OCI-LY1 (cell line): Measurements from ENCODE around the gene PAGE5.

Experiments
- H2AFZ ChIP-seq: fragments of 200-600 bp; sonication (generic), shearing (Covaris generic); 2 replicates; pipeline ENCODE4 v1.6.0; 2014; ENCODE audit warnings: antibody characterized with exemption, mild to moderate bottlenecking, low read length
- H3F3A ChIP-seq: fragments of 200-600 bp; sonication (generic), shearing (Covaris generic); 2 replicates; pipeline ENCODE4 v1.6.0; 2014; ENCODE audit warnings: mild to moderate bottlenecking, antibody characterized with exemption, low read length, moderate library complexity; ENCODE audit not compliant: insufficient read depth
- H3K27ac ChIP-seq: fragments of 200-600 bp; sonication (generic); 2 replicates; pipeline ENCODE4 v1.5.1; 2014; ENCODE audit warnings: low read length, mixed run types, mild to moderate bottlenecking, low read depth; ENCODE audit not compliant: poor library complexity, severe bottlenecking
- H3K27me3 ChIP-seq: fragments of 200-600 bp; sonication (generic); 2 replicates; pipeline ENCODE4 v1.6.0; 2014; ENCODE audit warnings: antibody characterized with exemption, mild to moderate bottlenecking, low read length, moderate library complexity; ENCODE audit not compliant: insufficient read depth
- H3K36me3 ChIP-seq: fragments of 200-600 bp; sonication (generic); 2 replicates; pipeline ENCODE4 v1.6.1; 2014; ENCODE audit warnings: mild to moderate bottlenecking, antibody characterized with exemption, low read length, moderate library complexity, mixed read lengths; ENCODE audit not compliant: insufficient read depth
- H3K4me1 ChIP-seq: fragments of 200-600 bp; sonication (generic); 2 replicates; pipeline ENCODE4 v1.5.1; 2014; ENCODE audit warnings: mild to moderate bottlenecking, low read length, moderate library complexity; ENCODE audit not compliant: insufficient read depth, severe bottlenecking
- H3K4me2 ChIP-seq: fragments of 200-600 bp; sonication (generic), shearing (Covaris generic); 2 replicates; pipeline ENCODE4 v1.6.1; 2014; ENCODE audit warnings: low read length
- H3K4me3 ChIP-seq: fragments of 200-600 bp; sonication (generic); 2 replicates; pipeline ENCODE4 v1.5.1; 2014; ENCODE audit warnings: low read length, low read depth, mild to moderate bottlenecking, mixed read lengths; ENCODE audit not compliant: poor library complexity, severe bottlenecking
- H3K79me2 ChIP-seq: fragments of 200-600 bp; shearing (Covaris generic); 2 replicates; pipeline ENCODE4 v1.6.1; 2016; ENCODE audit warnings: mixed run types, low read length, mixed read lengths; ENCODE audit not compliant: insufficient read depth
- H3K9ac ChIP-seq: fragments of 200-600 bp; sonication (generic), shearing (Covaris generic); 2 replicates; pipeline ENCODE4 v1.6.1; 2014; ENCODE audit warnings: mild to moderate bottlenecking, low read length, mixed read lengths
- H3K9me2 ChIP-seq: fragments of 200-600 bp; sonication (generic), shearing (Covaris generic); 2 replicates; pipeline ENCODE4 v1.6.1; 2014; ENCODE audit warnings: low read depth, mild to moderate bottlenecking, low read length, mixed read lengths
- H3K9me3 ChIP-seq: fragments of 200-600 bp; shearing (Covaris generic); 2 replicates; pipeline ENCODE4 v1.6.1; 2014; ENCODE audit warnings: low read length, mixed read lengths
- H4K20me1 ChIP-seq: fragments of 200-600 bp; sonication (generic), shearing (Covaris generic); 2 replicates; pipeline ENCODE4 v1.6.0; 2016; ENCODE audit warnings: mild to moderate bottlenecking, low read length; ENCODE audit not compliant: insufficient read depth
- CTCF ChIP-seq: fragments of 200-600 bp; sonication (generic), shearing (Covaris generic); IDR thresholded peaks from 2 replicates; pipeline ENCODE4 v1.5.1; 2017; ENCODE audit warnings: mild to moderate bottlenecking, antibody characterized with exemption, low read length, moderate library complexity, mixed read lengths
- EZH2 ChIP-seq: fragments of 200-600 bp; sonication (generic), shearing (Covaris generic); IDR thresholded peaks from 2 replicates; pipeline ENCODE4 v1.8.0; 2017; ENCODE audit warnings: borderline replicate concordance, mixed run types, mild to moderate bottlenecking, antibody characterized with exemption, low read length, moderate library complexity, mixed read lengths

Gene PAGE5

GRCh38 chrX:55220119-55220794 lies at the start of gene PAGE5:
TSS of gene PAGE5 (plus strand) at chrX:55220346. CDS start at chrX:55221383, 1,037 bp downstream.
- Histone ChIP-seq H3K4me3 (no peak within 1 kb of the TSS), H3K4me2 (no peak within 1 kb of the TSS), H4K20me1 (no peaks in the 10 kb centered on the region), H3K9me2 (no peaks in the 10 kb centered on the region), H3K9me3 (no peaks in the 10 kb centered on the region), H3K27ac (no peak within 1 kb of the TSS), H3F3A (no peaks in the 10 kb centered on the region), H3K9ac (no peak within 1 kb of the TSS), H3K36me3 (no peaks in the 10 kb centered on the region), H3K79me2 (no peaks in the 10 kb centered on the region), H3K4me1 (no peaks in the 10 kb centered on the region), H2AFZ (no peak within 1 kb of the TSS), H3K27me3 (no peaks in the 10 kb centered on the region)
- no peak for TF ChIP-seq EZH2
- TF ChIP-seq CTCF: no peak

- Histone ChIP-seq H3K27me3 (no peaks in the 10 kb centered on the region), H3K9me2 (no peaks in the 10 kb centered on the region), H3K4me2 (no peak overlapping the region), H3K9me3 (no peaks in the 10 kb centered on the region), H3F3A (no peaks in the 10 kb centered on the region), H3K4me3 (no peak overlapping the region), H3K36me3 (no peaks in the 10 kb centered on the region), H3K4me1 (no peaks in the 10 kb centered on the region), H4K20me1 (no peaks in the 10 kb centered on the region), H3K79me2 (no peaks in the 10 kb centered on the region), H3K9ac (no peak overlapping the region), H3K27ac (no peak overlapping the region), H2AFZ (no peak overlapping the region)
- TF ChIP-seq CTCF (no peak), EZH2 (no peak)
These were observed 32.9 kb upstream of the PAGE5 start for GRCh38 chrX:55187281-55187680.

GRCh38 chrX:55196688-55197087 lies 23.5 kb upstream of the PAGE5 start:
- Histone ChIP-seq H3K4me3 (no peak overlapping the region), H3K4me1 (no peaks in the 10 kb centered on the region), H4K20me1 (no peaks in the 10 kb centered on the region), H3K4me2 (no peak overlapping the region), H2AFZ (no peak overlapping the region), H3K9me3 (no peaks in the 10 kb centered on the region), H3F3A (no peaks in the 10 kb centered on the region), H3K9me2 (no peaks in the 10 kb centered on the region), H3K79me2 (no peaks in the 10 kb centered on the region), H3K27ac (no peak overlapping the region), H3K9ac (no peak overlapping the region), H3K36me3 (no peaks in the 10 kb centered on the region), H3K27me3 (no peaks in the 10 kb centered on the region)
- no peak for TF ChIP-seq EZH2
- TF ChIP-seq CTCF: no peak
